VCaP (cell line): ENCODE results near the gene C6orf120.
"Not testable (repeated sequence)": the region's sequence is repeated elsewhere in the genome, so short reads cannot be mapped to it uniquely, and the experiment has no call there.

Experiments used
- H3K27ac ChIP-seq: fragments of 450-650 bp; 2 replicates; pipeline ENCODE4 v1.5.1; 2017
- CTCF ChIP-seq: fragments of 450-650 bp; conservative IDR thresholded peaks from 2 replicates; pipeline ENCODE4 v1.5.1; 2017; ENCODE audit warnings: mild to moderate bottlenecking, moderate library complexity

Gene C6orf120

GRCh38 chr6:169678342-169678741, 23.6 kb upstream of the C6orf120 start:
- H3K27ac ChIP-seq: no peak overlapping the region
- no peak for TF ChIP-seq CTCF

- no peak for TF ChIP-seq CTCF
- no peak overlapping the region for H3K27ac ChIP-seq
Measured at GRCh38 chr6:169684056-169684455, 17.9 kb upstream of the C6orf120 start.

GRCh38 chr6:169685860-169686259, 16.1 kb upstream of the C6orf120 start:
- H3K27ac ChIP-seq: no peak overlapping the region
- no peak for TF ChIP-seq CTCF

- H3K27ac ChIP-seq: no peak overlapping the region
- no peak for TF ChIP-seq CTCF
Measured at GRCh38 chr6:169689287-169689686, 12.6 kb upstream of the C6orf120 start.

GRCh38 chr6:169691260-169691659, 10.7 kb upstream of the C6orf120 start:
- TF ChIP-seq CTCF: no peak
- H3K27ac ChIP-seq: no peak overlapping the region

GRCh38 chr6:169692516-169692915, 9.4 kb upstream of the C6orf120 start:
- TF ChIP-seq CTCF: no peak
- H3K27ac ChIP-seq: no peak overlapping the region

GRCh38 chr6:169695131-169695530, 6.8 kb upstream of the C6orf120 start:
- TF ChIP-seq CTCF: no peak
- H3K27ac ChIP-seq: no peak overlapping the region

- TF ChIP-seq CTCF: peak; percentile 56
- not testable (repeated sequence) for H3K27ac ChIP-seq
Measured at GRCh38 chr6:169697115-169697514, 4.8 kb upstream of the C6orf120 start.
